ENCODE data around the gene CES3. TPM values are rescaled to one million over a fixed set of nuclear protein-coding genes. Genes with fewer than 3 reads are reported as not detected.
A peak's percentile ranks its signal among the peaks of the same experiment; 100 is the strongest.

Gene CES3
- total and polyA plus RNA-seq, 7 experiments from 2014 or later: 0.32 to 11.5 (median 0.77) TPM; not detected in 3

DNA sequence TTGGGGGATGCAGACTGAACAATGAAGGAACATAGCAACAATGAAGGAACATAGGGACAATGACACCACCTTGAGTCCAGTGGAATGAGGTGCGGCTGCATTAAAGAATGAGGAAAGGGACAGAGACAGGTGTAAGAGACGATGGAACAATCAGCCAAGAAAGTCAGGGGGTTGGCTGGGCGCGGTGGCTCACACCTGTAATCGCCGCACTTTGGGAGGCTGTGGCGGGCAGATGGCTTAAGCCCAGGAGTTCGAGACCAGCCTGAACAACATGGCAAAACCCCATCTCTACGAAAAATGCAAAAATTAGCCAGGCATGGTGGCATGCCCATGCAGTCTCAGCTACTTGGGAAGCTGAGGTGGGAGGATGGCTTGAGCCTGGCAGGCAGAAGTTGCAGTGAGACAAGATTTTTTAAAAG lies 54.3 kb downstream of the CES3 start:
- Mint-ChIP-seq H3K36me3 (peaks cover 0 to 11% (median 0%) of the 10 kb centered on the region in 5 donors), H3K27ac (peak overlapping the region in 2 of 9 donors; percentile 41 to 95), H3K4me1 (peaks cover 0 to 61% (median 6%) of the 10 kb centered on the region in 7 donors), H3K4me3 (peak overlapping the region in 4 of 10 donors; percentile 42 to 95 (median 69)), H3K9me3 (no peaks in the 10 kb centered on the region), H3K27me3 (no peaks in the 10 kb centered on the region)
- Histone ChIP-seq H3K9me3 (ENCODE audit: control insufficient read depth in 2 of 3, low read length in 3 of 3) (no peaks in the 10 kb centered on the region), H3K27me3 (ENCODE audit: control insufficient read depth in 2 of 2, insufficient read depth in 2 of 2, low read length in 2 of 2) (no peaks in the 10 kb centered on the region), H3K4me3 (ENCODE audit: low read length) (no peak overlapping the region), H3K4me1 (ENCODE audit: control insufficient read depth in 2 of 2, insufficient read depth in 2 of 2, low read length in 2 of 2) (peaks cover 4 to 11% of the 10 kb centered on the region in 2 donors), H3K36me3 (ENCODE audit: control insufficient read depth in 2 of 3, insufficient read depth in 3 of 3, low read length in 3 of 3) (no peaks in the 10 kb centered on the region), H3K27ac (ENCODE audit: low read depth, low read length) (no peak overlapping the region)
- ChIA-PET POLR2A (interaction anchor here (3.3 kb wide), 1 partner anchor 12 kb away, joined by 22 read pairs; the partner anchor contains the start of gene CBFB), CTCF (no interaction called here)
- intact Hi-C loops (cut with micrococcal nuclease): loop anchor here (5.0 to 10.0 kb wide), 2 partner anchors 37 to 121 kb away; no protein-coding TSS in a partner anchor
- DNase-seq: no peak
- no peak for ATAC-seq

DNA sequence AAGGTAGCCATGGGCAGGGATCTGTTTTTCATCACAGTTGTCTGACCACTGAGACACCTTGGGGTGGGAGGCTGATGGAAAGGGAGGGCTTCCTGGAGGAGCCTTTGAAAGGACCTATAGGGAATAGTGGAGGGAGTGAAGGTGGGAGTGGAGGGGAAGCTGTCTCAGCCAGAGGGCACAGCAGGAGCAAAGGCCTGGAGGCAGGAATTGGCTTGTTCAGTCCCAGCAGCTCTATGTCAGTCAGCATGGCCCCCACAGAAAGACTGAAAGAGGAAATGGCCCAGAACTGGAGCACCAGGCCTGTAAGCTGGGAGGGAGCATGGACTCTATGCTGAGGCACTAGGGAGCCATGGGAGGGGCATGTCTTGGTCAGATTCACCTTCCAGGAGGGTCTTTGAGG lies 55.1 kb downstream of the CES3 start:
- H3K27me3 Mint-ChIP-seq: no peaks in the 10 kb centered on the region
- DNase-seq (no peak), ATAC-seq (no peak)
- peak overlapping the region in 1 of 10 donors; percentile 37 for H3K4me3 Mint-ChIP-seq
- H3K9me3 Mint-ChIP-seq: no peaks in the 10 kb centered on the region
- peaks cover 4 to 11% of the 10 kb centered on the region in 2 donors for H3K4me1 ChIP-seq (ENCODE audit: control insufficient read depth in 2 of 2, insufficient read depth in 2 of 2, low read length in 2 of 2)
- CTCF ChIA-PET: interaction anchor here (0.7 to 3.4 kb wide), 2 partner anchors 85 to 141 kb away, joined by 3 to 36 read pairs; no protein-coding TSS in a partner anchor
- H3K36me3 ChIP-seq (ENCODE audit: control insufficient read depth in 2 of 3, insufficient read depth in 3 of 3, low read length in 3 of 3): no peaks in the 10 kb centered on the region
- POLR2A ChIA-PET: interaction anchor here (1.2 to 4.6 kb wide), 2 partner anchors 11 to 139 kb away, joined by 3 to 31 read pairs; partner anchors contain the start of gene CBFB
- H3K27ac ChIP-seq (ENCODE audit: low read depth, low read length): no peak overlapping the region
- H3K36me3 Mint-ChIP-seq: peaks cover 0 to 6% (median 0%) of the 10 kb centered on the region in 5 donors
- peak overlapping the region in 2 of 9 donors; percentile 47 to 61 for H3K27ac Mint-ChIP-seq
- no peaks in the 10 kb centered on the region for H3K9me3 ChIP-seq (ENCODE audit: control insufficient read depth in 2 of 3, low read length in 3 of 3)
- no peaks in the 10 kb centered on the region for H3K27me3 ChIP-seq (ENCODE audit: control insufficient read depth in 2 of 2, insufficient read depth in 2 of 2, low read length in 2 of 2)
- intact Hi-C loops (cut with micrococcal nuclease): loop anchor here (5.0 to 10.0 kb wide), 2 partner anchors 36 to 121 kb away; no protein-coding TSS in a partner anchor
- peaks cover 0 to 57% (median 6%) of the 10 kb centered on the region in 7 donors for H3K4me1 Mint-ChIP-seq
- H3K4me3 ChIP-seq (ENCODE audit: low read length): no peak overlapping the region

DNA sequence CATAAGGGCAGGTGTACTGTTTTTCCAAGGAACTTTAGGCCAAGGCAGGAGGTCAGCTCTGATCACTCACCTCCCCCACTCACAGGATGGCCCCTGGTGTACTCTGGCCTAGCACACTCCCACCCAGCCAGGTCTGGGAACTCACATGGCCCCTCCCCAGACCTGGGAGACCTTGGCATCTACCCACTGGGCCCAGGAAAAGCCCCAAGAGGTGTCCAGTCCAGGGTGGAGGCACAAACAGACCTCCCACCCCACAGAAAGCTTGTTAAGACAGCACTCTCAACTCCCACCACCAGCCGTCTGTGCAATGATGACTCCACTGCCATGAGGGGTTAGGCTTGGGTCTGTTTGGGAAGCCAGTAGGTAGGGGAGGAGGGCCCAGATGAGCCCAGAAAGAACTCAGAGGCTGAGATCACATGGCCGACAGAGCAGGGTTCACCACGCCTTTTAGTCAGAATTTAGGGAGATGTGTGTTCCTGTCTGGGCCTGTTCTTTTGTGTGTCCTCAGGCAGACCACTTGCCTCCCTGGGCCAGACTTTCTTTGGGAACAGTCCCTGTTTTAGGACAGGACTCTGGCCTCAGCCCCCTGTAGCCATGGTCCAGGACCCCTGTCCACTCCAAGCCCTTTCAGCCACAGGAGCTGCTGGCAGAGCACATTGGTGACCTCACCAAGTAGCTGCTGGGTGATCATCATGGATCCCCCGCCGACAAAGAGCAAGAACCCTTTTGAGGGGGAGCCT lies 55.8 kb downstream of the CES3 start:
- Mint-ChIP-seq H3K4me1 (peaks cover 0 to 53% (median 6%) of the 10 kb centered on the region in 7 donors), H3K9me3 (no peaks in the 10 kb centered on the region), H3K27me3 (no peaks in the 10 kb centered on the region), H3K4me3 (peak overlapping the region in 1 of 10 donors; percentile 37), H3K27ac (peak overlapping the region in 2 of 9 donors; percentile 47 to 61), H3K36me3 (peaks cover 0 to 3% (median 0%) of the 10 kb centered on the region in 5 donors)
- no peak for ATAC-seq
- H3K27ac ChIP-seq (ENCODE audit: low read depth, low read length): no peak overlapping the region
- DNase-seq: no peak
- H3K9me3 ChIP-seq (ENCODE audit: control insufficient read depth in 2 of 3, low read length in 3 of 3): no peaks in the 10 kb centered on the region
- ChIA-PET CTCF (interaction anchor here (1.4 to 3.4 kb wide), 5 partner anchors 11 to 168 kb away, joined by 6 to 36 read pairs (median 15); partner anchors contain the start of genes B3GNT9, CBFB, FBXL8 and TRADD), POLR2A (interaction anchor here (1.2 to 4.6 kb wide), 4 partner anchors 10 to 168 kb away, joined by 3 to 31 read pairs (median 4); partner anchors contain the start of genes CBFB, FBXL8 and TRADD)
- no peaks in the 10 kb centered on the region for H3K27me3 ChIP-seq (ENCODE audit: control insufficient read depth in 2 of 2, insufficient read depth in 2 of 2, low read length in 2 of 2)
- H3K4me3 ChIP-seq (ENCODE audit: low read length): no peak overlapping the region
- H3K36me3 ChIP-seq (ENCODE audit: control insufficient read depth in 2 of 3, insufficient read depth in 3 of 3, low read length in 3 of 3): no peaks in the 10 kb centered on the region
- peaks cover 4 to 11% of the 10 kb centered on the region in 2 donors for H3K4me1 ChIP-seq (ENCODE audit: control insufficient read depth in 2 of 2, insufficient read depth in 2 of 2, low read length in 2 of 2)
- intact Hi-C loops (cut with micrococcal nuclease): loop anchor here (5.0 to 10.0 kb wide), 2 partner anchors 35 to 122 kb away; no protein-coding TSS in a partner anchor

DNA sequence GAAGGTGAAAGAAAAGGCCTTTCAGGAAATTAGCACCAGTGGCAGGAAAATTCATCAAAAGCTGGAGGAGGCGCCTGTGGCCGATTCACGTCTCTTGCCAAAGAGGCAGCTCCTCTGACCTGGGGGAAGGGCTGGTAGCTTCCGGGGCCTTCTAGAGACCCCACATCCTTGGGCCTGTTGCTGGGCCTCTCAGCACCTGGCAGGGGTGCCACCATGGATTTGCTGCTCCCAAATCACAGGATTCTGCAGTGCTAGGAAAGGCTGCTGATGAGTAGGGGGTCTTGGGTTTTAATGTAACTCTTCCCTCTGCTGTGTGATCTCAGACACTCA lies 56.3 kb downstream of the CES3 start:
- intact Hi-C loops (cut with micrococcal nuclease): loop anchor here (5.0 to 10.0 kb wide), 2 partner anchors 35 to 123 kb away; no protein-coding TSS in a partner anchor
- POLR2A ChIA-PET: interaction anchor here (0.6 to 4.6 kb wide), 9 partner anchors 10 to 167 kb away, joined by 3 to 31 read pairs (median 3); partner anchors contain the start of genes CBFB, FBXL8 and TRADD
- H3K27ac Mint-ChIP-seq: peak overlapping the region in 1 of 9 donors; percentile 43

DNA sequence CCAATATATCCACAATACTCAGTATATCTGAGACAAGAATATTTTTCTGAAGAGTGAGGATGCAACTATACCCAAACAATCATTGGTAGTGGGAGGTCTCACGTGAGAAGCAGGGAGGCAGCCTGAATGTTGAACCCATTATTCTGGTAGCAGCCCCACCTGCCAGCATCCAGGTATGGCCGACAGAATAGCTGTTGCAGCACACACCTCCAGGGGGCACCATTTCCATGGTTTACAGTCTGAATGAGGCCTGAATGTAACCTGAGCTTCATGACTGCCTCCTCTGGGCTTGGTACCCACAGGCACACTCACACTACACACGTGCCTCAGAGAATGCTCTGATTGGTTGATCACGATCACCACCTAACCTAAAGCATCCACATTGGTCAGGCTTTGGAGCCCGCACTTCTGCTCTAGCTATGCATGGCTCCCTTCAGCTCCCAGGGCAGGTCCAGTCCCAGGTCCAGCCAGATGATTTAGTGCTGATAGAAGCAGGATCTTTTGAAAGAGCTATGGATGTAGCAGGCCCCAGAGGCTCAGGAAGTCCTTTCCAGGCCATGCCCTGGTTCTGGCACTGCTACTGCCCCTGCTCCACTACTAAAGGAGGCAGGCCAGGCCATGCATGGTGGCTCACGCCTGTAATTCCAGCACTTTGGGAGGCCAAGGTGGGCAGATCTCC lies 56.9 kb downstream of the CES3 start:
- no peak overlapping the region for H3K4me3 ChIP-seq (ENCODE audit: low read length)
- no peaks in the 10 kb centered on the region for H3K27me3 ChIP-seq (ENCODE audit: control insufficient read depth in 2 of 2, insufficient read depth in 2 of 2, low read length in 2 of 2)
- peak overlapping the region in 2 of 9 donors; percentile 43 to 75 for H3K27ac Mint-ChIP-seq
- no peaks in the 10 kb centered on the region for H3K9me3 Mint-ChIP-seq
- no peaks in the 10 kb centered on the region for H3K27me3 Mint-ChIP-seq
- DNase-seq (peak; percentile 58 to 87 (median 84)), ATAC-seq (peak; percentile 96)
- peaks cover 4 to 11% of the 10 kb centered on the region in 2 donors for H3K4me1 ChIP-seq (ENCODE audit: control insufficient read depth in 2 of 2, insufficient read depth in 2 of 2, low read length in 2 of 2)
- H3K36me3 Mint-ChIP-seq: peaks cover 0 to 2% (median 0%) of the 10 kb centered on the region in 5 donors
- H3K27ac ChIP-seq (ENCODE audit: low read depth, low read length): no peak overlapping the region
- H3K4me1 Mint-ChIP-seq: peaks cover 0 to 55% (median 8%) of the 10 kb centered on the region in 7 donors
- CTCF ChIA-PET: interaction anchor here (0.7 to 3.4 kb wide), 17 partner anchors 10 to 1338 kb away, joined by 3 to 36 read pairs (median 4); partner anchors contain the start of genes B3GNT9, CBFB, FBXL8 and TRADD
- H3K36me3 ChIP-seq (ENCODE audit: control insufficient read depth in 2 of 3, insufficient read depth in 3 of 3, low read length in 3 of 3): no peaks in the 10 kb centered on the region
- peak overlapping the region in 2 of 10 donors; percentile 16 to 21 for H3K4me3 Mint-ChIP-seq
- H3K9me3 ChIP-seq (ENCODE audit: control insufficient read depth in 2 of 3, low read length in 3 of 3): no peaks in the 10 kb centered on the region
- POLR2A ChIA-PET: interaction anchor here (0.5 to 4.6 kb wide), 10 partner anchors 9 to 167 kb away, joined by 3 to 31 read pairs (median 3); partner anchors contain the start of genes CBFB, FBXL8 and TRADD
- intact Hi-C loops (cut with micrococcal nuclease): loop anchor here (1.0 to 10.0 kb wide), 13 partner anchors 10 to 167 kb away; partner anchors contain the start of genes PHAF1 (in 2 of the 2), CBFB (in 1 of the 2) and MATCAP1 (in 1 of the 2)

More for the DNA sequence above, 56.3 kb downstream of the CES3 start:
- H3K27me3 Mint-ChIP-seq: no peaks in the 10 kb centered on the region
- H3K4me1 Mint-ChIP-seq: peaks cover 0 to 50% (median 6%) of the 10 kb centered on the region in 7 donors
- Histone ChIP-seq H3K4me1 (ENCODE audit: control insufficient read depth in 2 of 2, insufficient read depth in 2 of 2, low read length in 2 of 2) (peaks cover 4 to 11% of the 10 kb centered on the region in 2 donors), H3K36me3 (ENCODE audit: control insufficient read depth in 2 of 3, insufficient read depth in 3 of 3, low read length in 3 of 3) (no peaks in the 10 kb centered on the region), H3K27me3 (ENCODE audit: control insufficient read depth in 2 of 2, insufficient read depth in 2 of 2, low read length in 2 of 2) (no peaks in the 10 kb centered on the region), H3K4me3 (ENCODE audit: low read length) (no peak overlapping the region), H3K9me3 (ENCODE audit: control insufficient read depth in 2 of 3, low read length in 3 of 3) (no peaks in the 10 kb centered on the region), H3K27ac (ENCODE audit: low read depth, low read length) (no peak overlapping the region)
- H3K4me3 Mint-ChIP-seq: peak overlapping the region in 2 of 10 donors; percentile 16 to 21
- DNase-seq: no peak
- peaks cover 0 to 2% (median 0%) of the 10 kb centered on the region in 5 donors for H3K36me3 Mint-ChIP-seq
- no peak for ATAC-seq
- CTCF ChIA-PET: interaction anchor here (0.8 to 3.4 kb wide), 9 partner anchors 11 to 168 kb away, joined by 3 to 36 read pairs (median 9); partner anchors contain the start of genes B3GNT9, CBFB, FBXL8 and TRADD
- no peaks in the 10 kb centered on the region for H3K9me3 Mint-ChIP-seq
